Liver (tissue), 9 donors: ENCODE data around the gene GLB1L3. TPM values are rescaled to one million over a fixed set of nuclear protein-coding genes. Genes with fewer than 3 reads are reported as not detected.

ENCODE experiments used
- DNase-seq: peaks from one replicate; pipeline ENCODE4 v3.0.0-alpha.2; 2017; ENCODE audit warnings: low spot score
- H3K27ac ChIP-seq, 2 donors: one replicate each; pipeline ENCODE4 v1.7.0; 2013; ENCODE audit warnings: inconsistent platforms in 2 of 2, low read length in 2 of 2, control low read depth in 1 of 2, low read depth in 1 of 2, mild to moderate bottlenecking in 1 of 2
- H3K27me3 ChIP-seq, 4 donors: one replicate each; pipeline versions ENCODE4 v1.6.1 to v1.7.0; 2013; ENCODE audit warnings: low read length in 3 of 4, inconsistent platforms in 1 of 4, mild to moderate bottlenecking in 1 of 4, moderate library complexity in 1 of 4; ENCODE audit not compliant: control insufficient read depth in 4 of 4, insufficient read depth in 4 of 4
- H3K36me3 ChIP-seq, 4 donors: one replicate each; pipeline versions ENCODE4 v1.6.1 to v1.7.0; 2013; ENCODE audit warnings: low read length in 3 of 4, mild to moderate bottlenecking in 3 of 4, low read depth in 1 of 4, moderate library complexity in 1 of 4; ENCODE audit not compliant: control insufficient read depth in 4 of 4, insufficient read depth in 3 of 4
- H3K4me1 ChIP-seq, 4 donors: one replicate each; pipeline versions ENCODE4 v1.6.1 to v1.7.0; 2013; ENCODE audit warnings: low read length in 3 of 4, mild to moderate bottlenecking in 3 of 4, moderate library complexity in 1 of 4; ENCODE audit not compliant: control insufficient read depth in 4 of 4, insufficient read depth in 4 of 4
- H3K4me3 ChIP-seq, 3 donors: one replicate each; pipeline versions ENCODE4 v1.6.1 to v1.7.0; 2013; ENCODE audit warnings: low read length in 3 of 3, control low read depth in 1 of 3, low read depth in 1 of 3, mild to moderate bottlenecking in 1 of 3
- H3K9ac ChIP-seq, 2 donors: one replicate each; pipeline ENCODE4 v1.7.0; 2013; ENCODE audit warnings: low read length in 2 of 2, mild to moderate bottlenecking in 2 of 2, moderate library complexity in 2 of 2, control low read depth in 1 of 2, low read depth in 1 of 2
- H3K9me3 ChIP-seq, 4 donors: one replicate each; pipeline versions ENCODE4 v1.6.1 to v1.7.0; 2013; ENCODE audit warnings: low read length in 3 of 4; ENCODE audit not compliant: control insufficient read depth in 4 of 4
- EGR1 ChIP-seq, 2 donors: IDR thresholded peaks; 2 replicates each; pipeline ENCODE4 v1.6.1; 2016 to 2018; ENCODE audit warnings: antibody characterized with exemption in 2 of 2, low read depth in 2 of 2
- FOXA1 ChIP-seq: IDR thresholded peaks from 2 replicates; pipeline ENCODE4 v1.6.1; 2016; ENCODE audit warnings: antibody characterized with exemption
- FOXA2 ChIP-seq: IDR thresholded peaks from 2 replicates; pipeline ENCODE4 v1.6.1; 2016; ENCODE audit warnings: antibody characterized with exemption
- GABPA ChIP-seq, 2 donors: IDR thresholded peaks in 1 of 2; conservative IDR thresholded peaks in 1 of 2; 2 replicates each; pipeline ENCODE4 v1.6.1; 2016; ENCODE audit warnings: antibody characterized with exemption in 2 of 2, mild to moderate bottlenecking in 1 of 2, moderate library complexity in 1 of 2
- HNF4A ChIP-seq, 2 donors: conservative IDR thresholded peaks; 2 replicates each; pipeline ENCODE4 v1.6.1; 2016; ENCODE audit warnings: antibody characterized with exemption in 2 of 2, mild to moderate bottlenecking in 2 of 2
- HNF4G ChIP-seq: IDR thresholded peaks from 2 replicates; pipeline ENCODE4 v1.6.1; 2016; ENCODE audit warnings: antibody characterized with exemption
- JUND ChIP-seq, 2 donors: IDR thresholded peaks; 2 replicates each; pipeline ENCODE4 v1.6.1; 2016; ENCODE audit warnings: antibody characterized with exemption in 2 of 2
- NR2F2 ChIP-seq: IDR thresholded peaks from 2 replicates; pipeline ENCODE4 v1.6.1; 2016; ENCODE audit warnings: antibody characterized with exemption
- RAD21 ChIP-seq, 2 donors: IDR thresholded peaks; 2 replicates each; pipeline ENCODE4 v1.6.1; 2016; ENCODE audit warnings: antibody characterized with exemption in 2 of 2, mild to moderate bottlenecking in 2 of 2
- RXRA ChIP-seq, 2 donors: IDR thresholded peaks; 2 replicates each; pipeline ENCODE4 v1.6.1; 2017 to 2018; ENCODE audit warnings: antibody characterized with exemption in 2 of 2, mild to moderate bottlenecking in 1 of 2
- SP1 ChIP-seq: IDR thresholded peaks from 2 replicates; pipeline ENCODE4 v1.6.1; 2018; ENCODE audit warnings: antibody characterized with exemption, mild to moderate bottlenecking
- TAF1 ChIP-seq: conservative IDR thresholded peaks from 2 replicates; pipeline ENCODE4 v1.6.1; 2016; ENCODE audit warnings: antibody characterized with exemption, mild to moderate bottlenecking
- YY1 ChIP-seq: IDR thresholded peaks from 2 replicates; pipeline ENCODE4 v1.6.1; 2016; ENCODE audit warnings: antibody characterized with exemption, mild to moderate bottlenecking
- WGBS: extraction: QIAGEN DNeasy Blood & Tissue Kit; methylation state at CpG from one replicate; pipeline ENCODE4 v1.1.7; 2013; 5-methylcytosine and 5-hydroxymethylcytosine counted together
- polyA plus RNA-seq, 2 donors: library from polyadenylated mRNA; stranded (reverse) in 1 of 2; unstranded in 1 of 2; fragments of 200-250 nt in 1 of 2; fragments of >200 nt in 1 of 2; fragmentation: Nextera tagmentation in 1 of 2; extraction: Ambion mirVana in 1 of 2; gene quantifications; one replicate each; pipeline versions ENCODE4 v1.2.1 to v1.2.3, GENCODE V29; 2013 to 2015
- total RNA-seq, 2 donors: library from RNA; depleted of rRNA; stranded (reverse); fragments of >200 nt; gene quantifications; one replicate each; pipeline ENCODE4 v1.2.3, GENCODE V29; 2014
- TF ChIP-seq, protein P1 (sequence below): IDR thresholded peaks from 2 replicates; pipeline ENCODE4 v1.6.1; 2016; ENCODE audit warnings: antibody characterized with exemption
- TF ChIP-seq, protein P2 (sequence below): fragments of 150-350 bp; IDR thresholded peaks from 2 replicates; pipeline ENCODE4 v1.5.1; 2017; ENCODE audit warnings: improper control_type of control experiment, low read depth, low read length; ENCODE audit not compliant: missing input control
- TF ChIP-seq, protein P3 (sequence below): IDR thresholded peaks from 2 replicates; pipeline ENCODE4 v1.6.1; 2016; ENCODE audit warnings: antibody characterized with exemption
- TF ChIP-seq, protein P4 (sequence below): IDR thresholded peaks from 2 replicates; pipeline ENCODE4 v1.6.1; 2016; ENCODE audit warnings: antibody characterized with exemption
- TF ChIP-seq, protein P5 (sequence below): IDR thresholded peaks from 2 replicates; pipeline ENCODE4 v1.6.1; 2016; ENCODE audit warnings: antibody characterized with exemption, mild to moderate bottlenecking
- donor health status: healthy.
- donor health status: healthy.
- donor health status: healthy.
- donor health status: healthy.
- donor health status: healthy.

The GLB1L3 gene
- total and polyA plus RNA-seq, 4 donors = 0.08 TPM; not detected in 3

DNA sequence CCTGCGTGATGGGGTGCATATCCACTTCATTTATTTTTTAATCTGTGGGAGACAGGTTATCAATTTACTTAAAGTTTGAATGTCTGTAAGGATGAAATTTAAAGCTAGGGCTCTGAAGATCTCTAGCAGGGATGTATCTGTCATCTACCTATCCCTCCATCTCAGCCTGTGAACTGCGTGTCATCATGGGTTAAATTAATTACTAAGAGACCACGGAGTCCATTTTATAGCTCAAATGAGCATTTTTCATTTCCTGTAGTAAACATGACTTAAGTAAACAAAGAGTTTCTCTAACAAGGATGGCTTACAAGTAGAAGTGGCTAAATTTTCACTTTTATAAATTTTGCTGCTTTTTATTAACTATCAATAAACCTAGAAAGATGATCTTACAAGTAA lies 2.9 kb upstream of the GLB1L3 start:
- 56% methylated on average over 3 of the region's 3 CpGs for WGBS
- TF ChIP-seq NR2F2 (no peak), FOXA2 (no peak), FOXA1 (no peak), RXRA (IDR thresholded peaks at IDR 0.05) (no peak), HNF4G (no peak), HNF4A (conservative IDR thresholded peaks at IDR 0.05) (no peak), TAF1 (no peak), JUND (IDR thresholded peaks at IDR 0.05) (no peak), RAD21 (IDR thresholded peaks at IDR 0.05) (no peak), SP1 (no peak), YY1 (no peak), EGR1 (IDR thresholded peaks at IDR 0.05; ENCODE audit: low read depth in 2 of 2) (no peak), GABPA (IDR thresholded peaks at IDR 0.05 in 1 of 2, conservative IDR thresholded peaks at IDR 0.05 in 1 of 2) (no peak)
- TF ChIP-seq, protein P1, sequence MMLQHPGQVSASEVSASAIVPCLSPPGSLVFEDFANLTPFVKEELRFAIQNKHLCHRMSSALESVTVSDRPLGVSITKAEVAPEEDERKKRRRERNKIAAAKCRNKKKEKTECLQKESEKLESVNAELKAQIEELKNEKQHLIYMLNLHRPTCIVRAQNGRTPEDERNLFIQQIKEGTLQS = no peak
- TF ChIP-seq, protein P2, sequence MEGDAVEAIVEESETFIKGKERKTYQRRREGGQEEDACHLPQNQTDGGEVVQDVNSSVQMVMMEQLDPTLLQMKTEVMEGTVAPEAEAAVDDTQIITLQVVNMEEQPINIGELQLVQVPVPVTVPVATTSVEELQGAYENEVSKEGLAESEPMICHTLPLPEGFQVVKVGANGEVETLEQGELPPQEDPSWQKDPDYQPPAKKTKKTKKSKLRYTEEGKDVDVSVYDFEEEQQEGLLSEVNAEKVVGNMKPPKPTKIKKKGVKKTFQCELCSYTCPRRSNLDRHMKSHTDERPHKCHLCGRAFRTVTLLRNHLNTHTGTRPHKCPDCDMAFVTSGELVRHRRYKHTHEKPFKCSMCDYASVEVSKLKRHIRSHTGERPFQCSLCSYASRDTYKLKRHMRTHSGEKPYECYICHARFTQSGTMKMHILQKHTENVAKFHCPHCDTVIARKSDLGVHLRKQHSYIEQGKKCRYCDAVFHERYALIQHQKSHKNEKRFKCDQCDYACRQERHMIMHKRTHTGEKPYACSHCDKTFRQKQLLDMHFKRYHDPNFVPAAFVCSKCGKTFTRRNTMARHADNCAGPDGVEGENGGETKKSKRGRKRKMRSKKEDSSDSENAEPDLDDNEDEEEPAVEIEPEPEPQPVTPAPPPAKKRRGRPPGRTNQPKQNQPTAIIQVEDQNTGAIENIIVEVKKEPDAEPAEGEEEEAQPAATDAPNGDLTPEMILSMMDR = no peak
- TF ChIP-seq, protein P3, sequence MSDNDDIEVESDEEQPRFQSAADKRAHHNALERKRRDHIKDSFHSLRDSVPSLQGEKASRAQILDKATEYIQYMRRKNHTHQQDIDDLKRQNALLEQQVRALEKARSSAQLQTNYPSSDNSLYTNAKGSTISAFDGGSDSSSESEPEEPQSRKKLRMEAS = no peak
- TF ChIP-seq, protein P4, sequence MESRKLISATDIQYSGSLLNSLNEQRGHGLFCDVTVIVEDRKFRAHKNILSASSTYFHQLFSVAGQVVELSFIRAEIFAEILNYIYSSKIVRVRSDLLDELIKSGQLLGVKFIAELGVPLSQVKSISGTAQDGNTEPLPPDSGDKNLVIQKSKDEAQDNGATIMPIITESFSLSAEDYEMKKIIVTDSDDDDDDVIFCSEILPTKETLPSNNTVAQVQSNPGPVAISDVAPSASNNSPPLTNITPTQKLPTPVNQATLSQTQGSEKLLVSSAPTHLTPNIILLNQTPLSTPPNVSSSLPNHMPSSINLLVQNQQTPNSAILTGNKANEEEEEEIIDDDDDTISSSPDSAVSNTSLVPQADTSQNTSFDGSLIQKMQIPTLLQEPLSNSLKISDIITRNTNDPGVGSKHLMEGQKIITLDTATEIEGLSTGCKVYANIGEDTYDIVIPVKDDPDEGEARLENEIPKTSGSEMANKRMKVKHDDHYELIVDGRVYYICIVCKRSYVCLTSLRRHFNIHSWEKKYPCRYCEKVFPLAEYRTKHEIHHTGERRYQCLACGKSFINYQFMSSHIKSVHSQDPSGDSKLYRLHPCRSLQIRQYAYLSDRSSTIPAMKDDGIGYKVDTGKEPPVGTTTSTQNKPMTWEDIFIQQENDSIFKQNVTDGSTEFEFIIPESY = no peak
- TF ChIP-seq, protein P5, sequence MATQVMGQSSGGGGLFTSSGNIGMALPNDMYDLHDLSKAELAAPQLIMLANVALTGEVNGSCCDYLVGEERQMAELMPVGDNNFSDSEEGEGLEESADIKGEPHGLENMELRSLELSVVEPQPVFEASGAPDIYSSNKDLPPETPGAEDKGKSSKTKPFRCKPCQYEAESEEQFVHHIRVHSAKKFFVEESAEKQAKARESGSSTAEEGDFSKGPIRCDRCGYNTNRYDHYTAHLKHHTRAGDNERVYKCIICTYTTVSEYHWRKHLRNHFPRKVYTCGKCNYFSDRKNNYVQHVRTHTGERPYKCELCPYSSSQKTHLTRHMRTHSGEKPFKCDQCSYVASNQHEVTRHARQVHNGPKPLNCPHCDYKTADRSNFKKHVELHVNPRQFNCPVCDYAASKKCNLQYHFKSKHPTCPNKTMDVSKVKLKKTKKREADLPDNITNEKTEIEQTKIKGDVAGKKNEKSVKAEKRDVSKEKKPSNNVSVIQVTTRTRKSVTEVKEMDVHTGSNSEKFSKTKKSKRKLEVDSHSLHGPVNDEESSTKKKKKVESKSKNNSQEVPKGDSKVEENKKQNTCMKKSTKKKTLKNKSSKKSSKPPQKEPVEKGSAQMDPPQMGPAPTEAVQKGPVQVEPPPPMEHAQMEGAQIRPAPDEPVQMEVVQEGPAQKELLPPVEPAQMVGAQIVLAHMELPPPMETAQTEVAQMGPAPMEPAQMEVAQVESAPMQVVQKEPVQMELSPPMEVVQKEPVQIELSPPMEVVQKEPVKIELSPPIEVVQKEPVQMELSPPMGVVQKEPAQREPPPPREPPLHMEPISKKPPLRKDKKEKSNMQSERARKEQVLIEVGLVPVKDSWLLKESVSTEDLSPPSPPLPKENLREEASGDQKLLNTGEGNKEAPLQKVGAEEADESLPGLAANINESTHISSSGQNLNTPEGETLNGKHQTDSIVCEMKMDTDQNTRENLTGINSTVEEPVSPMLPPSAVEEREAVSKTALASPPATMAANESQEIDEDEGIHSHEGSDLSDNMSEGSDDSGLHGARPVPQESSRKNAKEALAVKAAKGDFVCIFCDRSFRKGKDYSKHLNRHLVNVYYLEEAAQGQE = no peak
- H3K27ac ChIP-seq = no peak overlapping the region
- H3K27me3 ChIP-seq = peaks cover 4 to 23% (median 7%) of the 10 kb centered on the region in 4 donors
- no peak for DNase-seq
- no peak overlapping the region for H3K9ac ChIP-seq
- no peaks in the 10 kb centered on the region for H3K9me3 ChIP-seq
- peaks cover 10 to 21% (median 16%) of the 10 kb centered on the region in 4 donors for H3K4me1 ChIP-seq
- no peaks in the 10 kb centered on the region for H3K36me3 ChIP-seq
- H3K4me3 ChIP-seq = no peak overlapping the region
